GM06990 (cell line): ENCODE data around the gene SIPA1L3.
A peak's percentile ranks its signal among the peaks of the same experiment; 100 is the strongest.
"Not testable (repeated sequence)": the region's sequence is repeated elsewhere in the genome, so short reads cannot be mapped to it uniquely, and the experiment has no call there.

Experiments used
- DNase-seq: peaks from one replicate; pipeline ENCODE4 v3.0.0-alpha.2; 2011; ENCODE audit not compliant: insufficient read length; ENCODE audit errors: extremely low read depth
- H3K27me3 ChIP-seq: replicated peaks from 2 replicates; pipeline ENCODE4 v1.6.0; 2011; ENCODE audit warnings: low read length; ENCODE audit not compliant: control insufficient read depth, insufficient read depth
- H3K36me3 ChIP-seq: 2 replicates; pipeline ENCODE4 v1.5.1; 2011; ENCODE audit warnings: low read length; ENCODE audit not compliant: control insufficient read depth, insufficient read depth
- H3K4me3 ChIP-seq: replicated peaks from 2 replicates; pipeline ENCODE4 v1.5.1; 2011; ENCODE audit warnings: low read depth, mild to moderate bottlenecking, control low read depth, low read length
- TF ChIP-seq, protein P1 (sequence below): IDR thresholded peaks from 2 replicates; pipeline ENCODE4 v1.5.1; 2011; ENCODE audit warnings: low read length, control low read depth, mild to moderate bottlenecking, inconsistent platforms; ENCODE audit not compliant: insufficient read depth, poor library complexity, severe bottlenecking

The SIPA1L3 gene

GRCh38 chr19:38228491-38229439, 321.8 kb downstream of the SIPA1L3 start:
- Histone ChIP-seq H3K27me3 (no peaks in the 10 kb centered on the region; the same call in none of the 2 replicates), H3K36me3 (no peaks in the 10 kb centered on the region), H3K4me3 (peak overlapping the region; percentile 50)
- DNase-seq = no peak
- TF ChIP-seq, protein P1, sequence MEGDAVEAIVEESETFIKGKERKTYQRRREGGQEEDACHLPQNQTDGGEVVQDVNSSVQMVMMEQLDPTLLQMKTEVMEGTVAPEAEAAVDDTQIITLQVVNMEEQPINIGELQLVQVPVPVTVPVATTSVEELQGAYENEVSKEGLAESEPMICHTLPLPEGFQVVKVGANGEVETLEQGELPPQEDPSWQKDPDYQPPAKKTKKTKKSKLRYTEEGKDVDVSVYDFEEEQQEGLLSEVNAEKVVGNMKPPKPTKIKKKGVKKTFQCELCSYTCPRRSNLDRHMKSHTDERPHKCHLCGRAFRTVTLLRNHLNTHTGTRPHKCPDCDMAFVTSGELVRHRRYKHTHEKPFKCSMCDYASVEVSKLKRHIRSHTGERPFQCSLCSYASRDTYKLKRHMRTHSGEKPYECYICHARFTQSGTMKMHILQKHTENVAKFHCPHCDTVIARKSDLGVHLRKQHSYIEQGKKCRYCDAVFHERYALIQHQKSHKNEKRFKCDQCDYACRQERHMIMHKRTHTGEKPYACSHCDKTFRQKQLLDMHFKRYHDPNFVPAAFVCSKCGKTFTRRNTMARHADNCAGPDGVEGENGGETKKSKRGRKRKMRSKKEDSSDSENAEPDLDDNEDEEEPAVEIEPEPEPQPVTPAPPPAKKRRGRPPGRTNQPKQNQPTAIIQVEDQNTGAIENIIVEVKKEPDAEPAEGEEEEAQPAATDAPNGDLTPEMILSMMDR = no peak

GRCh38 chr19:38229585-38230073, 322.6 kb downstream of the SIPA1L3 start:
- no peaks in the 10 kb centered on the region for H3K36me3 ChIP-seq
- H3K27me3 ChIP-seq = no peaks in the 10 kb centered on the region; the same call in none of the 2 replicates
- H3K4me3 ChIP-seq = peak overlapping the region; percentile 50
- peak; percentile 90 for DNase-seq
- TF ChIP-seq, protein P1 = peak; percentile 2

DNA sequence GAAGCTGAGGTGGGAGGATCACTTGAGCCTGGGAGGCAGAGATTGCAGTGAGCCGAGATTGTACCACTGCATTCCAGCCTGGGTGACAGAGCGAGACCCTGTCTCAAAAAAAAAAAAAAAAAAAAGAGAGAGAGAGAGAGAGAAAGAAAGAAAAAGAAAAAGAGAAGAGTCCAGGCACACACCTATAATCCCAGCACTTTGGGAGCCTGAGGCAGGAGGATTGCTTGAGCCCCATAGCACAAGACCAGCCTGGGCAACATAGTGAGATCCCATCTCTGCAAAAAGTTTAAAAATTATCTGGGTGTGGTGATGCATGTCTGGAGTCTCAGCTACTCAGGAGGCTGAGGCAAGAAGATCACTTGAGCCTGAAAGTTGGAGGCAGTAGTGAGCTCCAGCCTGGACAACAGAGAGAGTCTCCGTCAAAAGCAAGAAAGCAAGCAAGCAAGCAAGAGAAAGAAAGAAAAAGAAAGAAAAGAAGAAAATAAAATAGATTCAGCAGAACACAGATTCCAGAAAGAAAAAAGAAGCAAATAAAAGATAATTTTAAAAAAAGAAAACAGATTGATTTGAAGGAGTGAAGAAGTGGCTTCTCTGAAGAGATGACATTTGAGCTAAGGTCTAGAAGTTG, 323.6 kb downstream of the SIPA1L3 start:
- H3K4me3 ChIP-seq, H3K36me3 ChIP-seq, DNase-seq, H3K27me3 ChIP-seq: not testable (repeated sequence)

DNA sequence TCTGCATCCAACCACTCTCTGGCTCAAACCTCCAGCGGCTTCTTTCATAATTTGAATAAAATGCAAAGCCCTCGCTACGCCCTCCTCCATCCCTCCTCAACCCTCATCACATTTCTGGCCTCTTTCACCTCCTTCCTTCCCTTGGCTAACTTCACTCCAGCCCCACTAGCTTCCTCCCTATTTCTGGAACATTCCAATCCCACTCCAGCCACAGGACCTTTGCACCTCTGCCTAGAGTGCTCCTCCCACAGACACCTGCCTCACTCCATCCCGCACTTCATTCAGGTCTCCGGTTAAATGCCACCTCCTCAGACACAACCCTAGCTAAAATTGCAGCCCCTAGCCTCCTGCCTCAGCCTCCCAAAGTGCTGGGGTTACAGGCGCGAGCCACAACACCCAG, 324.9 kb downstream of the SIPA1L3 start:
- TF ChIP-seq, protein P1 = no peak
- Histone ChIP-seq H3K4me3 (no peak overlapping the region), H3K36me3 (no peaks in the 10 kb centered on the region)

DNA sequence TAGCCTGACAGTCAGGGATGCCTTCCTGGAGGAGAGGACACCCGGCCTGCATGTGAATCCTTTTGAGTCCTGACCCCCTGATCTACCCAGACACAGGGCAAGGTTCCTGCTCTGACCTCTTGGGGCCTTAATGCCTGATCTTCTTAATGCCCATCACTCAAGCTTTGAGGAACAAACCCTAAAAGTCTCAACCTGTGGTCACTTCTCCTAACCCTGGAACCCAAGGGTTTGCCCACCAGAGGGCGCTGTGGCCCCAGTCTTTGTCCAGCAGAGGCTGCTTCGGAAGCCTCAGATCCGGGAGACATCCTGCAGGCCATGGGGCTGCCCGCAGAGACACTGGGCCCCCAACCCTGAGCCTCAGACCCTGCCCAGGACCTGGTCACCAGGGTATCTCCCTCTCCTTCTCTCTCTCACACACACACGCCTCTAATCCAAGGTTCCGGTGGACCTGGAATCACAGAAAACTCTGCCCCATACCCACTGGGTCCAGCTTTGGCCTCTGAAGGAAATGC, 326.8 kb downstream of the SIPA1L3 start:
- TF ChIP-seq, protein P1 = peak; percentile 89
- no peaks in the 10 kb centered on the region; the same call in none of the 2 replicates for H3K27me3 ChIP-seq
- no peak overlapping the region for H3K4me3 ChIP-seq
- no peak for DNase-seq
- no peaks in the 10 kb centered on the region for H3K36me3 ChIP-seq

More for the DNA sequence above, 324.9 kb downstream of the SIPA1L3 start:
- H3K27me3 ChIP-seq = no peaks in the 10 kb centered on the region; the same call in none of the 2 replicates
- no peak for DNase-seq

- DNase-seq = no peak
- no peak overlapping the region for H3K4me3 ChIP-seq
- no peaks in the 10 kb centered on the region; the same call in 1 of the 2 replicates for H3K27me3 ChIP-seq
- no peaks in the 10 kb centered on the region for H3K36me3 ChIP-seq
- TF ChIP-seq, protein P1 = no peak
These were observed 327.6 kb downstream of the SIPA1L3 start for GRCh38 chr19:38234615-38235014.
